Muscle layer of duodenum (tissue), 2 donors: ENCODE results near the gene COX6A1.
"Not testable (repeated sequence)": the region's sequence is repeated elsewhere in the genome, so short reads cannot be mapped to it uniquely, and the experiment has no call there.

ENCODE experiments used
- H3K27ac ChIP-seq: one replicate; pipeline ENCODE4 v1.7.0; 2013; ENCODE audit warnings: mild to moderate bottlenecking, low read length
- H3K27me3 ChIP-seq: one replicate; pipeline ENCODE4 v1.7.0; 2013; ENCODE audit warnings: low read depth, mild to moderate bottlenecking, control low read depth, low read length
- H3K36me3 ChIP-seq, 2 donors: one replicate each; pipeline ENCODE4 v1.7.0; 2013; ENCODE audit warnings: low read length in 2 of 2, control low read depth in 1 of 2, mild to moderate bottlenecking in 1 of 2; ENCODE audit not compliant: insufficient read depth in 2 of 2, control insufficient read depth in 1 of 2
- H3K4me1 ChIP-seq, 2 donors: one replicate each; pipeline ENCODE4 v1.7.0; 2013; ENCODE audit warnings: low read length in 2 of 2, mild to moderate bottlenecking in 2 of 2, control low read depth in 1 of 2, moderate library complexity in 1 of 2; ENCODE audit not compliant: insufficient read depth in 2 of 2, control insufficient read depth in 1 of 2
- H3K4me3 ChIP-seq, 2 donors: one replicate each; pipeline ENCODE4 v1.7.0; 2013; ENCODE audit warnings: low read length in 2 of 2, low read depth in 1 of 2, mild to moderate bottlenecking in 1 of 2
- H3K9me3 ChIP-seq, 2 donors: one replicate each; pipeline ENCODE4 v1.7.0; 2013; ENCODE audit warnings: low read length in 2 of 2, control low read depth in 1 of 2, mild to moderate bottlenecking in 1 of 2; ENCODE audit not compliant: control insufficient read depth in 1 of 2
- donor health status: healthy.

Gene COX6A1

DNA sequence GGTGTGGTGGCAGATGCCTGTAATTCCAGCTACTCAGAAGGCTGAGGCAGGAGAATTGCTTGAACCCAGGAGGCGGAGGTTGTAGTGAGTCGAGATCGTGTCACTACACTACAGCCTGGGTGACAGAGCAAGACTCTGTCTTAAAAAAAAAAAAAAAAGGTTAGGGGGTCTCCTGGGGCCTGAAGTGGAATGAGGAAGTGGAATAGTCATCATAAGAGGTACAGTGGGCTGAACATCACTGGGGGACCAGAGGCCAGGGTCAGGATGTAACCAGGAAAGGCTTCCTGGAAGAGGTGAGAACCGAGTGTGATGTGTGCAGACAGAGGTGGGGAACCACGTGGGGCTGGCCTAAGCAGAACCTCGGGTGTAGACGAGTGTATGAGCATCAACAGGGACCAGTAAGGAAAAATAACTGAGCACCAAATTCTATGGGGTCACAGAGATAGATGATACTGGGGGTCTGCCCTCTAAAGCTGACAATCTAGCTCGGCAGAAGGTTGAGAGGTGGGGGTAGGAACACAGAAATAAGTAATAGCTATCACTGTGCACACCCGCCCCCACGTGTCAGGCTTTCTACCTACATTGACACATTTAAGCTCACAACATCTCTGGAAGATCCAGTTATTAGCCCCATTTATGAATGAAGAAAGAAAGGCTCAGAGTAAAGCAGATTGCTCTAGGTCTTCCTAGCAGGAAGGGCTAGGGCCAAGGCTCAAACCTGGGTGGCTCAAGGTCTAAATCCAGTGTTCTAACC, 5.0 kb upstream of the COX6A1 start:
- Histone ChIP-seq H3K27ac (no peak overlapping the region), H3K4me3 (no peak overlapping the region)

DNA sequence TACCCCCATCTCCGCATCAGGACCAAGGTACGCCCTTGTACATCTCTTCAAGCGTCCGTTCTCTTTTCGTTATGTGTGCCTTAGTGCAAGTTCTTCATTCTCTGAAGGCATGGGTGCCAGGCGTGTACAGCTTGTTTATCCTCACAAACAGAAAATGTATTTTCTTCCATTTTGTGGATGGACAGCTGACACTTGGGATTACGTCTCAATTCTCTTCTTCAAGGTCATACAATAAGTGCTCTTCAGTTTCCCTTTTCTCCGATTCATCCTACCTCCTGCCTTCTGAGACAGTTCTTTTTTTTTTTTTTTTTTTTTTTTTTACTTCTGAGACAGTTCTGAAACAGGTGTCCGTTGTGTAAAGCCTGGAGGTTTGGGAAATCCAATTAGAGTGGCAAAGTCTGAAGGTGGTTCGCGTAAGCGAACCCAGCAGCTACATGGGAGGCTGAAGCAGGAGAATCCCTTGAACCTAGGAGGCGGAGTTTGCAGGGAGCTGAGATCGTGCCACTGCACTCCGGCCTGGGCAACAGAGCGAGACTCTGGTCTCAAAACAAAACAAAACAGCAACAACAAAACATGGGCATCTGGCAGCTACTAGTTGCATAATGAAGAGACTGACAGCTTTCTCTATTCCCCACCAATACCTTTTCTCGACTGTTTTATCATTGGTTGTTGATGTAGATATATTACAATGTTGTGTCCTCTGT, 734 bp downstream of the COX6A1 start:
- Histone ChIP-seq H3K4me1 (peaks cover 5 to 16% of the 10 kb centered on the region in 2 donors), H3K27ac (peak overlapping the region; percentile 72), H3K27me3 (no peaks in the 10 kb centered on the region), H3K36me3 (peaks cover 19 to 28% of the 10 kb centered on the region in 2 donors), H3K4me3 (peak overlapping the region; percentile 77 to 92), H3K9me3 (no peaks in the 10 kb centered on the region)

More for the DNA sequence above, 5.0 kb upstream of the COX6A1 start:
- H3K9me3 ChIP-seq = no peaks in the 10 kb centered on the region
- no peaks in the 10 kb centered on the region for H3K4me1 ChIP-seq
- H3K27me3 ChIP-seq = no peaks in the 10 kb centered on the region
- H3K36me3 ChIP-seq = no peaks in the 10 kb centered on the region

DNA sequence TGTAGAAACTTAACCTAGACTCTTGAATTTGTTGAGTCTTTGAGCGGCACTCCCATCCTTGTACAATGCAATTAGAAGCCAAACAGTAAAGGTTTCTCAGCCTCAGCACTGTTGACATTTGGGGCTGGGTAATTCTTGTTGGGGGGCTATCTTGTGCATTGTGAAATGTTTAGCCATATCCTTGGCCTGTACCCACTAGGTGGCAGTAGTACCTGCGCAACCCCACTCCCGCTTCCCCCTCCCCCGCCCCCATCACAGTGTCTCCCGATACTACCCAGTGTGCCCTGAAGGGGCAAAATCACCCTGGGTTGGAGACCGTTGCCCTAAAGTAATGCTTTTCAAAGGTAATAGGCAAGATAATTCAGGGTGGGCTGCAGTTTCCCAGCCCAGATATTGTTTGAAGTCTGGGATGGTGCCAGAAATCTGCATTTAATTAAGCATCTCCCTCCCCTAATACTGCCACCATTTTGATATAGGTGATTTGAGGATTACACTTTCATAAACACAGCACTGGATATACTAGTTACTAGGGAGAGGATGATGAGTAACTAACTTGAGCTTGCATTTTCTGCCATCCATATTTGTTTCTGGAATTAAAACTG, 1.8 kb downstream of the COX6A1 start:
- Histone ChIP-seq H3K27me3 (no peaks in the 10 kb centered on the region), H3K4me3 (no peak overlapping the region), H3K9me3 (no peaks in the 10 kb centered on the region), H3K27ac (no peak overlapping the region), H3K4me1 (peaks cover 5 to 16% of the 10 kb centered on the region in 2 donors), H3K36me3 (peaks cover 29 to 39% of the 10 kb centered on the region in 2 donors)

DNA sequence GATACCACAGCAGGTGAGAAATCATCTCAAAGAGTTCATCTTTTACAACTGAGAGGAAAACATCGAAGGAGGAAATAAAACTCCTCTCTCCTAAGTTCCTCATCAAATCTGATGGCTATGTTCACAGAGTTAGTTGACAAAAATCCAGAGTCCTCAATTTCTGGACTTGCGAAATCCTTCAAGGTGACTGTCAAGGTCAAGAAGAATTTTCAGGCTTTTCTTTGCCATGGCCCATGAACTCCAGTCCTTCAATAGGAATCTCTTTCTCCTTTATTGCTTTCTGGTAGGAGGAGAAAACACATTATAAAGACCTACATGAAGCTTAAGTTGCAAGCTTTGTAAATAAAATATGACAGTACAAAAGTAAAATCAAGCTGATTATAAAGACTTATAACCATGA, 6.8 kb downstream of the COX6A1 start:
- Histone ChIP-seq H3K4me3 (no peak overlapping the region), H3K9me3 (no peaks in the 10 kb centered on the region), H3K27ac (no peak overlapping the region), H3K27me3 (no peaks in the 10 kb centered on the region), H3K36me3 (peaks cover 29 to 44% of the 10 kb centered on the region in 2 donors), H3K4me1 (peaks cover 6 to 28% of the 10 kb centered on the region in 2 donors)

DNA sequence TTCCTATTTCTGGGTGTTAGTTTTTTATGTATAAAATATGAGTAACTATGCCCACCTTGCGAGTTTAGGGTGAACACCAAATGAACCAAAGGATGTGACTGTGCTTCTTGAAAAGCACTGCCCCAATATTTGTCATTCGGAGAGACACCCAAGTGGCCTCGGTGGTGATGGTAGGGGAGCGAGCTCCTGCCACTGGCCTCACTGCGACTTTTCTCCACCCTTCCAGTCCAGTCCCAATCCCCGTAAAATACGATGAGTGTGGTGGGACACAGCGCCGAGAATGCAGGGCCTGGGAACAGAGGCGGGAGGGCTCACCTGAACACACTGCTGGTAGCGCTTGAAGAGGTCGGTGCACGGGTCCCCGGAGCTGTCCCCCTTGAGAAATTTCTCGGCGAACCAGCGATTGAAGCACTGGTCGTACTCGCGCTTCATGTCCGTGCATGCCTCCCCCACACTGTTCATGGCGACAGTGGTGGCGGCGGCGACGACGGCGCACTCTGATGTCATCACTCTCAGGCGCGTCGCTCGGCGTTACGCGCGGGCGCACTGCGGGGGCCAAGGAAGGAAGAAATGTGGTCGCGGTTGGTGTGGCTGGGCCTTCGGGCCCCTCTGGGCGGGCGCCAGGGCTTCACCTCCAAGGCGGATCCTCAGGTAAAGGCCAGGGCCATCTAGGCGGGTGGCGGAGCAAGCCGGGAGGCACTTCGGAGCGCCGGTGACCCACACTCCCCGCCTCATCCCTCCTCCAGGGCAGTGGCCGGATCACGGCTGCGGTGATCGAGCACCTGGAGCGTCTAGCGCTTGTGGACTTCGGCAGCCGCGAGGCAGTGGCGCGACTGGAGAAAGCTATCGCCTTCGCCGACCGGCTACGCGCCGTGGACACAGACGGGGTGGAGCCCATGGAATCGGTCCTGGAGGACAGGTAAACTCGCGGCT, 8.3 kb downstream of the COX6A1 start, which contains the start of the genes GATC and TRIAP1:
TSS of gene GATC (plus strand) at position 534 of the 933 bp plus-strand sequence. CDS start at position 571, 37 bp downstream.
TSS of gene TRIAP1 (minus strand) at position 474 of the 933 bp plus-strand sequence. CDS start at position 462, 12 bp downstream.
- Histone ChIP-seq H3K36me3 (peaks cover 15 to 31% of the 10 kb centered on the region in 2 donors), H3K9me3 (no peaks in the 10 kb centered on the region), H3K4me3 (peak within 1 kb of the TSS; percentile 97 to 100), H3K27me3 (no peaks in the 10 kb centered on the region), H3K4me1 (peaks cover 6 to 23% of the 10 kb centered on the region in 2 donors), H3K27ac (peak within 1 kb of the TSS; percentile 92)

DNA sequence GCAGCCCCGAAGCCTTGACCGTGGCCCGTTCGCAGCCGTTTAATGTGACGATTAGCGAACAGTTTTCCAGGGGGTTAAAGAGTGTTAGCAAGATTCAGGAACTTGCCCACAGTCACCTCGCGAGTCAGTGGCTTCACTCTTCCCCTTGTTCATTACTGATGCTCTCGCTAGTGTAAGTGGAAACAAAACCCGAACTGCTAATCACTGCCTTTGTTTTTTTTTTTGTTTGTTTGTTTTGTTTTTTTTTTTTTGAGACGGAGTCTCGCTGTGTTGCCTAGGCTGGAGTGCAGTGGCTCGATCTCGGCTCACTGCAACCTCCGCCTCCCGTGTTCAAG, 8.9 kb downstream of the COX6A1 start:
- Histone ChIP-seq H3K27ac (peak overlapping the region; percentile 92), H3K4me1 (peaks cover 6 to 23% of the 10 kb centered on the region in 2 donors), H3K36me3 (peaks cover 14 to 31% of the 10 kb centered on the region in 2 donors), H3K4me3 (peak overlapping the region; percentile 97 to 100)
- not testable (repeated sequence) for H3K27me3 ChIP-seq, H3K9me3 ChIP-seq

DNA sequence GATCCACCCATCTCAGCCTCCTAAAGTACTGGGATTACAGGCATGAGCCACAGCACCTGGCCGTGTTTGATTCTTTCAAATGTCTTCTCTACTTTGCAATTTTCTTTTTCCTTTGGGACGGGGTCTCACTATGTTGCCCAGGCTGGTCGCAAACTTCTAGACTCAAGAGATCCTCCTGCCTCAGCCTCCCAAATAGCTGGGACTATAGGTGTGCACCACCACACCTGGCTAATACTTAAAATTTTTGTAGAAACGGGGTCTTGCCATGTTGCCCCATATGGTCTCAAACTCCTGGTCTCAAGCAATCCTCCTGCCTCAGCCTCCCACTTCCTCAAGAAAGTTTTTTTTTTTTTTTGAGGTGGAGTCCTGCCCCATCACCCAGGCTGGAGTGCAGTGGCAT, 10.1 kb downstream of the COX6A1 start:
- no peak overlapping the region for H3K27ac ChIP-seq
- H3K4me3 ChIP-seq = no peak overlapping the region
- H3K4me1 ChIP-seq = peaks cover 6 to 23% of the 10 kb centered on the region in 2 donors
- peaks cover 14 to 30% of the 10 kb centered on the region in 2 donors for H3K36me3 ChIP-seq
- H3K27me3 ChIP-seq = no peaks in the 10 kb centered on the region
- no peaks in the 10 kb centered on the region for H3K9me3 ChIP-seq

DNA sequence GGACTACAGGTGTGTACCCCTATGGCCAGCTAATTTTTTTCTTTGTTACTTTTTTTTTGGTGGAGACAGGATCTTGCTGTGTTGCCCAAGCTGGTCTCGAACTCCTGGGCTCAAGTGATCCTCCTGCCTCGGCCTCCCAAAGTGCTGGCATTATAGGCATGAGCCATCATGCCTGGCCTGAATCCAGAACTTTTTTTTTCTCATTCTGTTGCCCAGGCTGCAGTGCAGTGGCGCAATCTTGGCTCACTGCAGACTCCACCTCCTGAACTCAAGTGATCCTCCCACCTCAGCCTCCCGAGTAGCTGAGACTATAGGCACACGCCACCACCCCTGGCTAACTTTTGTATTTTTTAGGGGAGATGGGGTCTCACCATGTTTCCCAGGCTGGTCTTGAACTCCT, 14.6 kb downstream of the COX6A1 start:
- H3K36me3 ChIP-seq = peaks cover 14 to 32% of the 10 kb centered on the region in 2 donors
- H3K4me1 ChIP-seq, H3K27me3 ChIP-seq, H3K27ac ChIP-seq, H3K9me3 ChIP-seq, H3K4me3 ChIP-seq: not testable (repeated sequence)

DNA sequence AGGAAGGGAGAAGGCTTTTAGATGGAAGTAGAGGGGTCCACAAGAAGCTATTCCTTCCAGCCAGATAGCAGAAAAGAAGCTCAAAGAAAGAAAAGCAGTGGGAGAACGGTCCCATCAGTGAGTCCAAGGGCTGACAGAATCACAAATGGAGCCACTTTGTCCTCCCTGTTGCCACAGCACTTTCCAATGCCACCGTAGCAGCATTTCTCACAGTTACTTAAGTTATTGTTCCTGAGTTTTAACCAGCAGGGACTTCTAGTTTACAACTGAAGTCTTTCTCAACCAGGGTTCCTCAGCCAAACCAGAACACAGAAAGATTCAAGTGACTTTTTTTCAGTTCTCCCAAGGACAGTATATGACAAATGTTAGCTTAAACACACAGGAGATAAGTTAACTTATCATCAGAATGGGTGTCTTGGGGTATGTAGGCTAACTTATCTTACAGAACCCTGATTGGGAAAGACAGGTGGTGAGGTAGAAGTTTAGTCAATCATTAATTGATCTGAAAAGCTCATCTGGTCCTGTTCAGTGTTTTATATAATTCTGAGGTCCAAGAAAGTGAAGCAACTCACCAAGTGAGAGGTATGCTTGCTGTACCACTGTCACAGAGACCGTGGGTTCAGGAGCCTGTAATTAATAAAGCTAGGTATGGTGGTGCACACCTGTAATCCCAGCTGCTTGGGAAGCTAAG, 15.3 kb downstream of the COX6A1 start:
- Histone ChIP-seq H3K27me3 (no peaks in the 10 kb centered on the region), H3K36me3 (peaks cover 15 to 39% of the 10 kb centered on the region in 2 donors)

DNA sequence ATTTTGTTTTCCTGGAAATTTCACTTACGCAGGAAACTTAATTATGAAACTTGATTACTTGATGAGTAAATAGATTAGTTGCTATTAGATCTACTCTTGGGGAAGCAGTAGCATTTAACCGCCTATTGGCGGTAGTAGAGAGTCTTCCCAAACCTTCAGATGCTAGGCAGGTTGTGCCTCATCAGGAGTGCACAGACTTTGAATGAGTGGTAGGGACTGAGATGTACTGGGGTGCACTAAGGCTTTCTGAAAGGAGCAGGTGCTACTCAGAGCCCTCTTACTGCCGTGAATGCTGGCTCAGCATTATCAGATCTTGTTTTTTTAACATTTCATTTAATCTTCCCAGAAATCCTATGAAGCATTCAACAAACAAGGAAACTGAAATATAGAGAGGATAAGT, 16.1 kb downstream of the COX6A1 start:
- Histone ChIP-seq H3K27ac (no peak overlapping the region), H3K4me1 (no peaks in the 10 kb centered on the region), H3K9me3 (no peaks in the 10 kb centered on the region), H3K4me3 (no peak overlapping the region), H3K36me3 (peaks cover 20 to 46% of the 10 kb centered on the region in 2 donors), H3K27me3 (no peaks in the 10 kb centered on the region)

More for the DNA sequence above, 15.3 kb downstream of the COX6A1 start:
- Histone ChIP-seq H3K27ac (no peak overlapping the region), H3K4me1 (no peaks in the 10 kb centered on the region), H3K4me3 (no peak overlapping the region), H3K9me3 (no peaks in the 10 kb centered on the region)
